ENCODE results near the gene TSC22D1. TPM values are rescaled to one million over a fixed set of nuclear protein-coding genes. Genes with fewer than 3 reads are reported as not detected.

The TSC22D1 gene
- total and polyA plus RNA-seq, 2 of the 4 experiments (the other 2 are of a cell fraction), result 30.8 to 42.2 TPM

DNA sequence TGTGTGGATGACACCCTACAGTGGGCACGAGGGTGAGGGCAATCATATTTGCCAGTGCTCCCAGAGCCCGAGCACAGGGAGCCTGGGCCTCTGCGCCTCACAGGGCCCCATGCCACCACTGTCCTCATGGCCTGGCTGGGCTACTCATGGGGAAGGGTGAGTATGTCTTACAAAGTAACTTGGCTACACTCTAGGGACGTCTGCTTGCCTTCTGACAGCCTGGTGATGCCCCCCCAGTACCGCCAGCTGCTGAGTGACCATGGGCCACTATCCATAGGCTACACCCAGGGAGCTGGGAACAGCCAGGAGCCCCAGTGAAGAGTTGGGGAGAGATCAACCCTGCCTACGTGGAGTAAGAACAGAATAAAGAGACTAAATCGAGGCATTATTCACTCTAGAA, 123.7 kb downstream of the TSC22D1 start:
- TF ChIP-seq MXI1 (IDR thresholded peaks at IDR 0.05; ENCODE audit: borderline replicate concordance, low read depth, low read length), result no peak
- TF ChIP-seq RFX5 (IDR thresholded peaks at IDR 0.05; ENCODE audit: low read depth, low read length), result no peak
- no peak for TF ChIP-seq MAFK (IDR thresholded peaks at IDR 0.05; ENCODE audit: low read depth, low read length)
- TF ChIP-seq ELK1 (IDR thresholded peaks at IDR 0.05; ENCODE audit: borderline replicate concordance, low read depth, low read length), result no peak
- TF ChIP-seq USF2 (IDR thresholded peaks at IDR 0.05; ENCODE audit: low read depth, low read length), result no peak
- no peak for TF ChIP-seq SMC3 (IDR thresholded peaks at IDR 0.05; ENCODE audit: low read depth, low read length)
- TF ChIP-seq RAD21 (IDR thresholded peaks at IDR 0.05; ENCODE audit: low read length), result no peak
- no peak for TF ChIP-seq CHD1 (IDR thresholded peaks at IDR 0.05; ENCODE audit: low read depth, low read length)
- TF ChIP-seq FOS (IDR thresholded peaks at IDR 0.05; ENCODE audit: low read depth, low read length), result no peak
- TF ChIP-seq POLR2A (IDR thresholded peaks at IDR 0.05; ENCODE audit: low read depth, low read length), result no peak
- no peak for TF ChIP-seq CEBPB (IDR thresholded peaks at IDR 0.05; ENCODE audit: low read depth, low read length)
- TF ChIP-seq NFE2L2 (IDR thresholded peaks at IDR 0.05; ENCODE audit: low read depth, low read length), result no peak
- TF ChIP-seq BHLHE40 (IDR thresholded peaks at IDR 0.05; ENCODE audit: low read depth, low read length), result no peak
- TF ChIP-seq CTCF (conservative IDR thresholded peaks at IDR 0.05; ENCODE audit: low read depth, low read length), result no peak
- TF ChIP-seq RCOR1 (IDR thresholded peaks at IDR 0.05; ENCODE audit: insufficient replicate concordance, low read length), result no peak
- no peak for TF ChIP-seq MAZ (IDR thresholded peaks at IDR 0.05; ENCODE audit: borderline replicate concordance, low read depth, low read length)
- 100% methylated on average over 5 of the region's 7 CpGs; no CpG with 5 or more reads in 1 of the 2 experiments for WGBS, 2 experiments (ENCODE audit: extremely low coverage in 2 of 2, insufficient read length in 1 of 2)
- in situ Hi-C loops (cut with MboI; ENCODE audit: low sequenced_read_pairs), result no loop called here

More for the DNA sequence above, 123.7 kb downstream of the TSC22D1 start:
- H4K8ac ChIP-seq (ENCODE audit: low read depth in 2 of 2, low read length in 2 of 2), result no peak overlapping the region
- no peak overlapping the region for H3K23ac ChIP-seq (ENCODE audit: low read depth, low read length)
- H2BK120ac ChIP-seq (ENCODE audit: low read depth, low read length), result no peak overlapping the region
- no peaks in the 10 kb centered on the region for H3K9me3 ChIP-seq (ENCODE audit: control insufficient read depth, insufficient read depth, low read length)
- H3K9ac ChIP-seq (ENCODE audit: low read depth, low read length), result no peak overlapping the region
- no peaks in the 10 kb centered on the region for H3K36me3 ChIP-seq (ENCODE audit: control insufficient read depth, insufficient read depth, low read length)
- H3K4ac ChIP-seq (ENCODE audit: low read depth, low read length), result no peak overlapping the region
- ATAC-seq (ENCODE audit: low read depth), result no peak
- no peak overlapping the region for H4K91ac ChIP-seq (ENCODE audit: insufficient read depth, low read depth, low read length)
- no peak overlapping the region for H3K14ac ChIP-seq (replicated peaks; ENCODE audit: low read depth, low read length)
- peaks cover 29 to 55% of the 10 kb centered on the region in 2 experiments for H3K79me1 ChIP-seq (ENCODE audit: low read depth in 1 of 2, low read length in 2 of 2)
- H3K56ac ChIP-seq (ENCODE audit: extremely low read depth, insufficient read depth, low read length), result no peak overlapping the region
- no peak overlapping the region for H2AFZ ChIP-seq (replicated peaks; ENCODE audit: low read length, poor library complexity)
- H4K20me1 ChIP-seq (ENCODE audit: insufficient read depth, low read length), result peaks cover 20% of the 10 kb centered on the region
- intact Hi-C loops (cut with micrococcal nuclease), result no loop called here
- H4K5ac ChIP-seq (ENCODE audit: low read depth, low read length), result no peak overlapping the region
- no peak overlapping the region for H2BK5ac ChIP-seq (ENCODE audit: low read depth, low read length, poor library complexity, severe bottlenecking)
- no peak overlapping the region for H3K4me3 ChIP-seq (ENCODE audit: insufficient read depth, low read depth, low read length)
- H2AK5ac ChIP-seq (ENCODE audit: low read depth, low read length), result no peak overlapping the region
- dilution Hi-C loops (cut with HindIII; ENCODE audit: low sequenced_read_pairs, unreplicated experiment), result loop anchor here (25.0 kb wide), 1 partner anchor 540 kb away; no protein-coding TSS in a partner anchor
- ChIA-PET CTCF (interaction anchor here (0.7 kb wide), 1 partner anchor 523 kb away, joined by 3 read pairs; no protein-coding TSS in a partner anchor), POLR2A (ENCODE audit: unreplicated experiment) (no interaction called here)
- H2AK9ac ChIP-seq (replicated peaks; ENCODE audit: low read depth, low read length, poor library complexity), result no peak overlapping the region
- no TSS peak for BruUV-seq (replicated peaks)
- H2BK15ac ChIP-seq (ENCODE audit: low read depth, low read length), result no peak overlapping the region
- no peak for DNase-seq
- H3K4me1 ChIP-seq (ENCODE audit: control insufficient read depth, insufficient read depth, low read length), result peaks cover 9% of the 10 kb centered on the region
- H2BK20ac ChIP-seq (ENCODE audit: low read depth, low read length), result no peak overlapping the region
- no peak overlapping the region for H3K18ac ChIP-seq (ENCODE audit: low read depth, low read length)
- H3K4me2 ChIP-seq (ENCODE audit: low read depth, low read length), result no peak overlapping the region
- H3K9me1 ChIP-seq (ENCODE audit: insufficient read depth, low read length), result peaks cover 5% of the 10 kb centered on the region; the same call in 1 of the 2 replicates
- H3K27me3 ChIP-seq (ENCODE audit: control insufficient read depth, insufficient read depth, low read length), result no peaks in the 10 kb centered on the region
- no peak overlapping the region for H3K27ac ChIP-seq (ENCODE audit: insufficient read depth, low read length)

All from IMR-90 (cell line).